Esophagus squamous epithelium (tissue), 5 donors: ENCODE data around the gene CRYBA4. TPM values are rescaled to one million over a fixed set of nuclear protein-coding genes. Genes with fewer than 3 reads are reported as not detected.

Experiments used
- DNase-seq: peaks from one replicate; lab custom pipeline; 2025; lab: John Stamatoyannopoulos, UW
- H3K27ac ChIP-seq, 4 donors: fragments of 200-600 bp; sonication (generic); one replicate each; pipeline ENCODE4 v1.5.1; 2016 to 2019; ENCODE audit warnings: mild to moderate bottlenecking in 1 of 4
- H3K27me3 ChIP-seq, 4 donors: fragments of 200-600 bp; sonication (generic); 1 replicate in 3 of 4; 2 replicates in 1 of 4; pipeline versions ENCODE4 v1.5.1 to v1.6.0; 2017 to 2021; ENCODE audit warnings: antibody characterized with exemption in 1 of 4
- H3K36me3 ChIP-seq, 3 donors: fragments of 200-600 bp; sonication (generic); one replicate each; pipeline ENCODE4 v1.5.1; 2016 to 2019
- H3K4me1 ChIP-seq, 3 donors: fragments of 200-600 bp; sonication (generic); one replicate each; pipeline ENCODE4 v1.5.1; 2017 to 2019
- H3K4me3 ChIP-seq, 4 donors: fragments of 200-600 bp; sonication (generic); 1 replicate in 3 of 4; 2 replicates in 1 of 4; pipeline ENCODE4 v1.5.1; 2016 to 2019; ENCODE audit warnings: mild to moderate bottlenecking in 2 of 4, moderate library complexity in 1 of 4
- H3K9me3 ChIP-seq, 3 donors: fragments of 200-600 bp; sonication (generic); one replicate each; pipeline ENCODE4 v1.5.1; 2016 to 2019
- POLR2A ChIP-seq, 4 donors: fragments of 450-650 bp; IDR thresholded peaks; one replicate each; pipeline ENCODE4 v1.6.1; 2017; ENCODE audit warnings: antibody characterized with exemption in 4 of 4, mild to moderate bottlenecking in 4 of 4, moderate library complexity in 3 of 4
- WGBS, 2 donors: methylation state at CpG; one replicate each; pipeline ENCODE4 v1.1.5; 2018; 5-methylcytosine and 5-hydroxymethylcytosine counted together
- intact Hi-C: fragments of 100-400 bp; cut with DNase I; formaldehyde crosslinking; loops from one replicate; pipeline ENCODE4 v1.15.0; 2022
- total RNA-seq, 4 donors: library from RNA; depleted of rRNA; stranded (reverse); fragments of >200 nt; gene quantifications; one replicate each; pipeline ENCODE4 v1.1.0, GENCODE V29; 2016
- TF ChIP-seq, protein P1 (sequence below), 6 experiments: fragments of 450-650 bp in 4 of 6; fragments of 200-600 bp in 2 of 6; sonication (generic) in 2 of 6; IDR thresholded peaks; one replicate each; pipeline ENCODE4 v1.5.1; 2016 to 2019; ENCODE audit warnings: antibody characterized with exemption in 6 of 6, mild to moderate bottlenecking in 4 of 6, moderate library complexity in 4 of 6
- donor health status: DM: yes; HTN: yes; CAD: no.

CRYBA4 gene
- total RNA-seq, 4 donors from 2014 or later, result not detected

DNA sequence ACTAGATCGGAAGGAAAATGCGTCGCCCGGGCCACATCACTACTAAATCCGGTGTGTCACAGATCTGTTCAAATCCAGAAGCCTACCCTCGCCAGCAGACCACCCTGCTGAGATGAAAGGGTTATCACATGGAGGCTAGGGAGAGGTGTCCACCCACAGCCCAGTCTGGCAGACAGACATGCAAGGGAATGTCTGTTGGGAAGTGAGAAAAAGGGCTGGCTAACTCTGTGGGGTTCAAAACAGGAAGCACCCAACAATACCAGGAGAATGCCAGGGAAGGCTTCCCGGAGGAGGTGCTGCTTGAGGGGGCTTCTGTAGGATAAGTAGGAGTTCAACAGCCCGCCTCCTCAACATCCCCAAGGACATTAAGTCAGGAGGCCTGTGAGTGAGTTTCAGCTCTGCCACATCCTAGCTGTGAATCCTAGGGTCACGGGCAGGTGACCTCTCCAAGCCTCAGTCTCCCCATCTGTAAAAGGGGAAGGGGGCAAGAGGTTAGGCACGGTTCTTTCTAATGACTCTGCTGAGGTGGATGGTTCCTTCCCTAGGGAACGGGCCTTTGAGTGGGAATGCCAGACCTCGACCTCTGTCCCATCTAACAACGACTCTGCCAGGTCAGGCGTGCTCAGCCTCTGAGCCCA is 32.9 kb upstream of the CRYBA4 start:
- no peak for DNase-seq
- no peaks in the 10 kb centered on the region for H3K9me3 ChIP-seq
- intact Hi-C loops, result no loop called here
- H3K36me3 ChIP-seq, result no peaks in the 10 kb centered on the region
- whole genome bisulfite sequencing, 2 donors, result 68 to 76% methylated on average over 10 to 11 of the region's 14 CpGs
- TF ChIP-seq POLR2A (IDR thresholded peaks at IDR 0.05), result no peak
- TF ChIP-seq, protein P1, sequence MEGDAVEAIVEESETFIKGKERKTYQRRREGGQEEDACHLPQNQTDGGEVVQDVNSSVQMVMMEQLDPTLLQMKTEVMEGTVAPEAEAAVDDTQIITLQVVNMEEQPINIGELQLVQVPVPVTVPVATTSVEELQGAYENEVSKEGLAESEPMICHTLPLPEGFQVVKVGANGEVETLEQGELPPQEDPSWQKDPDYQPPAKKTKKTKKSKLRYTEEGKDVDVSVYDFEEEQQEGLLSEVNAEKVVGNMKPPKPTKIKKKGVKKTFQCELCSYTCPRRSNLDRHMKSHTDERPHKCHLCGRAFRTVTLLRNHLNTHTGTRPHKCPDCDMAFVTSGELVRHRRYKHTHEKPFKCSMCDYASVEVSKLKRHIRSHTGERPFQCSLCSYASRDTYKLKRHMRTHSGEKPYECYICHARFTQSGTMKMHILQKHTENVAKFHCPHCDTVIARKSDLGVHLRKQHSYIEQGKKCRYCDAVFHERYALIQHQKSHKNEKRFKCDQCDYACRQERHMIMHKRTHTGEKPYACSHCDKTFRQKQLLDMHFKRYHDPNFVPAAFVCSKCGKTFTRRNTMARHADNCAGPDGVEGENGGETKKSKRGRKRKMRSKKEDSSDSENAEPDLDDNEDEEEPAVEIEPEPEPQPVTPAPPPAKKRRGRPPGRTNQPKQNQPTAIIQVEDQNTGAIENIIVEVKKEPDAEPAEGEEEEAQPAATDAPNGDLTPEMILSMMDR (IDR thresholded peaks at IDR 0.05), result no peak
- peak overlapping the region; percentile 80 to 98 (median 80) for H3K4me3 ChIP-seq
- H3K4me1 ChIP-seq, result peaks cover 15 to 64% (median 45%) of the 10 kb centered on the region in 3 donors
- H3K27ac ChIP-seq, result peak overlapping the region; percentile 90 to 93 (median 91)
- H3K27me3 ChIP-seq, result no peaks in the 10 kb centered on the region

DNA sequence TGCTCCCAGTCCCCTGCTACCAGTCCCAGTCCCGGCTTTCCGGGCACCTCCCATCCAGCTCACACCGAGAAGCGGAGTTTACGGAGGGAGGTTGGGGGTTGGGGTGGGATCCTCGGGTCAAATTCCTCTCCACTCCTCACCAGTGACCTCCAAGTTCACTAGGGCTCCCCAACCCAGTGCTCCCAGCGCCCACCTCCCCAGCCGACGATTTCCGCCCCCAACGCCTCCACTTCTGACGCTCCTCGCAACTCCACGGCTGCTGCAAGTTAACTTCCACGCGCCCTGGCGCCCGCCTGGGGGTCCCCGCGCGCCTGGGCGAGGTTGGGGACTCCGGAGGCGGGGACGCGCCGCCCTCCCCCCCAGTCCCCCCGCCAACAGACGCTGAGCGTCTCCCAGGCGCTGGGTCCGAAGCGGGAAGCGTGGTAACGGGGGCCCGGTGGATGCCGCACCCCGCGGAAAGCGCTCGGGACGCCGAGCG is 32.4 kb upstream of the CRYBA4 start:
- 0% methylated on average over 2 to 15 of the region's 44 CpGs for WGBS, 2 donors

DNA sequence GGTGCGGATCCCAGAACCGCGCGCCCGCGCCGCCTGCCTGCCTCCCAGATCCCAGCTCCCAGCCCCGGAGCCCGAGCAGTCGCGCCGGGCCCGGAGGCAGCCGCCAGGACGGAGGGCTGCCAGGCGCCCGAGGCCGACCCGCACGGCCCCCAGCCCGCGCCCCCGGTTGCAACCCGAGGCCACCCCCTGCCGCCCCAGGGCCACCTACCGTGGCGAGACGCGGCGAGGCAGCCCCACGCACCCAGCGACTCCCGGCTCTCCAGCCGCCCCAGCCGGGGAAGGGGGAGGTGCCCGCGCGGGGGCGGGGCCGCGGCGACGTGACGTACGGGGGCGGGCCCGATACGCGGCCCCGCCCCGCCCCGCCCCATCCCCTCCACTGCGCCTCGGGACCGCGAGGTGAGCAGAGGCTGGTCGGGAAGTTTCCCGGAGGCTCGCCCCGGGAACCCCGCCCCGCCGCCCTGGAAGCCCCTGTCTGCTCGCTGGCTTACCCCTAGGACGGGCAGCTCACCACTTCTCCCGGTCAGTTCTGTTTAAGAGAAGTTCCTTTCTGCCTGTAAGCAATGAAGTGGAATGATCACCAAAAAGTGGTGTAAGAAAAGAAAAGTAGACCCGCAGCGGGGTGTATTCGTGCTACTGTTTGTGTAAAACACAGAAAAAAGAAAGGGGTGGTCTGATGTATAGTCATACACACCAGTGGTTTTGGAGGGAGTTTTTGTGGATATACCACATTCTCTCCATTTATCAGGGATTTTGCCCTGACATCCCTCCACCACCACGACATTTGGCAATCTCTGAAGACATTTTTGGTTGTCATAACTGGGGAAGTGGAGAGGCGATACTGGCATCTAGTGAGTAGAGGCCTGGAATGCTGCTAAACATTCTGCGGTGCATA is 31.7 kb upstream of the CRYBA4 start, which contains the start of gene TPST2:
TSS of gene TPST2 (minus strand) at position 288 of the 892 bp plus-strand sequence. CDS start 48,502 bp downstream, outside the sequence.
- no peaks in the 10 kb centered on the region for H3K27me3 ChIP-seq
- no peaks in the 10 kb centered on the region for H3K9me3 ChIP-seq
- 3 to 4% methylated on average over 6 of the region's 72 CpGs for WGBS, 2 donors
- peaks cover 10 to 58% (median 42%) of the 10 kb centered on the region in 3 donors for H3K4me1 ChIP-seq
- H3K27ac ChIP-seq, result peak within 1 kb of the TSS; percentile 90 to 93 (median 91)
- TF ChIP-seq, protein P1 (IDR thresholded peaks at IDR 0.05), result peak in 2 of 6 experiments; percentile 13 to 15
- peak in 3 of 4 donors; percentile 50 to 92 (median 87) for TF ChIP-seq POLR2A (IDR thresholded peaks at IDR 0.05)
- no peaks in the 10 kb centered on the region for H3K36me3 ChIP-seq
- intact Hi-C loops, result no loop called here
- DNase-seq, result no peak
- peak within 1 kb of the TSS; percentile 80 to 98 (median 80) for H3K4me3 ChIP-seq

More for the DNA sequence above, 32.4 kb upstream of the CRYBA4 start:
- intact Hi-C loops, result no loop called here
- Histone ChIP-seq H3K4me3 (peak overlapping the region; percentile 80 to 98 (median 80)), H3K27me3 (no peaks in the 10 kb centered on the region), H3K27ac (peak overlapping the region; percentile 90 to 93 (median 91)), H3K36me3 (no peaks in the 10 kb centered on the region), H3K9me3 (no peaks in the 10 kb centered on the region), H3K4me1 (peaks cover 15 to 64% (median 45%) of the 10 kb centered on the region in 3 donors)
- DNase-seq, result no peak
- no peak for TF ChIP-seq POLR2A (IDR thresholded peaks at IDR 0.05)

DNA sequence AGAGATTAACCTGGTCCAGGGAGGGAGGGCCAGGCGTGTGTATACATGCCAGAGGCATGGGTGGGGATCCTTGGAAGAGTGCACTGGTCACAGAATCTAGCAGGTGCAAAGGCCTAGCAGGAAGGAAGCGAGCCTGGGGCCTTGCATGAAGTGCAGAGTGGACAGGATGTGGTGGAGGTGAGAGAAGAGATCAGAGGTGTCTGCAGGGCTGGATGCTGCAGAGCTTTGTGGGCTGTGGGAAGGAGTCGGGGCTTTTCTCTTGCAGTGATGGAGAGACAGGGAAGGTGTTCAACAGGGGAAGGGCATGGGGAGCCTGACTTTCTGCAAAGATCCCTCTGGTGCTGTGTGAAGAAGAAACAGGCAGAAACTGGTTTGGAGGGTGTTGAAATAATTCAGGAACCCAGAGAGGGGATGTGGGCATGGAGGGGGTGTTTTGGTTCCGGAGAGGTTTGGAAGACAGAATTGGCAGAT is 29.3 kb upstream of the CRYBA4 start:
- DNase-seq, result no peak
- no peak for TF ChIP-seq POLR2A (IDR thresholded peaks at IDR 0.05)
- TF ChIP-seq, protein P1 (IDR thresholded peaks at IDR 0.05), result no peak
- no peak overlapping the region for H3K27ac ChIP-seq
- WGBS, 2 donors, result 42 to 54% methylated on average over 3 to 4 of the region's 4 CpGs
- peaks cover 0 to 34% (median 25%) of the 10 kb centered on the region in 3 donors for H3K4me1 ChIP-seq
- H3K36me3 ChIP-seq, result no peaks in the 10 kb centered on the region
- peaks cover 0 to 10% (median 0%) of the 10 kb centered on the region in 4 donors for H3K27me3 ChIP-seq
- no peak overlapping the region for H3K4me3 ChIP-seq
- intact Hi-C loops, result no loop called here
- H3K9me3 ChIP-seq, result no peaks in the 10 kb centered on the region

DNA sequence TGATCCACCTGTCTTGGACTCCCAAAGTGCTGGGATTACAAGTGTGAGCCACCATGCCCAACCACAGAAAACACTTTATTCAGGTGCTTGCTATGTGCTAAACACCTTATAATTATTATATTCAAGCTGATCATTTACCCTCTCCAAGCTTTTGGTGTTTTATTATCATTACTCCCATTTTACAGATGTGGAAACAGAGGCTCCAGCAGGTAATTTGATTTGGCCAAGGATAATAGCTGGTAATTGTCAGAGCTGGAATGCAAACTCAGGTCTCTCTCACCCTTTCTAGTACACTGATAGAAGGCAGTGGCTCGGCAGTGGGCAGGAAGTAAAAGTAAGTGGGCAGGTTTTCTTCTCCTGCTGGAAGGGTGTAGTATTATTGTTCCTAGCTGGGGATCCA is 28.0 kb upstream of the CRYBA4 start:
- no peak for DNase-seq
- Histone ChIP-seq H3K4me3 (no peak overlapping the region), H3K4me1 (peaks cover 0 to 26% (median 21%) of the 10 kb centered on the region in 3 donors), H3K27ac (no peak overlapping the region), H3K9me3 (no peaks in the 10 kb centered on the region), H3K27me3 (peaks cover 0 to 19% (median 0%) of the 10 kb centered on the region in 4 donors), H3K36me3 (no peaks in the 10 kb centered on the region)
- TF ChIP-seq, protein P1 (IDR thresholded peaks at IDR 0.05), result no peak
- no peak for TF ChIP-seq POLR2A (IDR thresholded peaks at IDR 0.05)
- 14 to 33% methylated on average over 1 of the region's 1 CpG for WGBS, 2 donors
- intact Hi-C loops, result no loop called here
